GM15510 (cell line): ENCODE data around the gene CHST9.

Experiments
- POLR2A ChIP-seq: IDR thresholded peaks from 3 replicates; pipeline ENCODE4 v1.6.1; 2011; ENCODE audit warnings: borderline replicate concordance; ENCODE audit not compliant: insufficient read length; ENCODE audit errors: extremely low read depth

CHST9 gene

DNA sequence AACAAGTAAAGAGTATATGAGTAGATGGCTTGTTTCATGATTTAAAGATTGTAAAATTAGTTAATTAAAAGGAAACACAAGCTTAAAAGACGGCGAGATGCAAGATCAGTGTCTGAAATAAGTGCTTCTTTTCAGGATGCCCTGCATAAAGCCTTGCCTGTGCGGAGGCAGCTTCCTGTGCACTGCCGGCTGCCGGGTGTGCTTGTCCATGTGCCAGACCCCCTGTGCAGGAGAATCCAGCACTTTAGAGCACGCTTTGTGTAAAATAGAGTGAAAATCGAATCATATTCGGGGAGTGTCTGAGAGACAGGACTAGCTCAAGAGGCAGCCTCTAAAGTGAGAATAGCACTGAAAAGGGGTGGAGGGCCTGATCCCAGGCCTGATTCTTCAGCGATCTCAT, 154.7 kb downstream of the CHST9 start:
- TF ChIP-seq POLR2A, result no peak

DNA sequence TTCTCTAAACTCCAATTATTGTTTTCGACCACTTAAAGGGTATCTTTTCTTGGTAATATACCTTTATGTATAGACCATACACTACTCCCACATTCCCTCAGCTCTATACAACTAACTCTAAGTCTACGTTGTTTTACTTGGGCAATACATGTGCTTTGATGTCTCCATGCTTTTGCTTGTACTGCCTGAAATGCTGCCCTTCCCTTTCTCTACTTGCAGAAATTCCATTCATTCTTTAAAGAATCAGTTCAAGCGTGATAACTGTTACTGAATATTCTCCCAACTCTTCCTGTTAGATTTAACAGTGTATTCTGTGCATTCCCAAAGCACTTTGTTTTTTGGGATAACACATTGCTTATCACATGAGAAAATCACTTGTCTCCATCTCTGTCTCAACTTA, 162.6 kb downstream of the CHST9 start:
- no peak for TF ChIP-seq POLR2A

DNA sequence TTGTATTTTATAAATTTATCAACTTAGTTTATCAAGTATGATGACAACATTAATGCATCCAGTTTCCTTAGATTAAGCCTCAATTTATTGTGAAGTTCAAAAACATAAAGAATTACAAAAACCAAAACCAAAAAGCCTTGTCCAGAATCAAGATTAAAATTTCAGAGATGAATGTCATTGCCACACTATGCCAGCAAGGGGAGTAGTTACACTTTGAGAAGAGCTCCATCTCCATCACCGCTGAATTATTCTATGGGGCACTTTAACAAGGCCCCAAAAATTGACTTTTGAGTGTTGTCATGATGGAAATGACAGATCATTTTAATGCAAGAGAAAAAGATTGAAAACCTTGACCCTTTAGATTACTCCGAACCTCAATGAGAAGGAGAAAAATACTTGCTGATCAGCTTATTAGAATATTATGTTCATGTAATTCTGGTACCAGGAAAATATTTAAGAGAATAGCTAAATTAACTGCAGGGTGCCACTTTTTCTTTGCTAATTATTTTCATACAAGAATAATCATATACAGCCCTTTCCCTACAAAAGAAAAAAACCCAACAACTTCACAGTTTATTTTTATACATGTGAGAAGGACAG, 167.1 kb downstream of the CHST9 start:
- TF ChIP-seq POLR2A, result no peak

DNA sequence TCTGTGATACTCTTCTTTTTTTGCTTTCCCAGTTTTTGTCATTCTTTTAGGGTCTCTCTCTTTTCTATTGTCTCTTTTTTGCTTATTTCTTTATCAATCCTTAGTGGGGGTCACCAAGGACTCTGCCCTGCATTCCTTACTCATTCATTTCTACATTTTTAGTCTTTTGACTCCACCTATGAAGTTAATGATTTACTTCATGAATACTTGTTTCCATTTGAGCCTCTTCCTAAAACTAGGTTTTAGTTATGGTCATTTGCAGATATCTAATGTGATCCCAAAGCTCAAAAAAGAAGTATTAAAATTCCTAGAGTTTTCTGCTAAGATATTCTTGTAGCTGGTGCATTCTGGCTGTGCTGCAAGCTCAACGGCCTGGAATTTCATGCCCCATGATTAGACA, 170.3 kb downstream of the CHST9 start:
- TF ChIP-seq POLR2A, result no peak

DNA sequence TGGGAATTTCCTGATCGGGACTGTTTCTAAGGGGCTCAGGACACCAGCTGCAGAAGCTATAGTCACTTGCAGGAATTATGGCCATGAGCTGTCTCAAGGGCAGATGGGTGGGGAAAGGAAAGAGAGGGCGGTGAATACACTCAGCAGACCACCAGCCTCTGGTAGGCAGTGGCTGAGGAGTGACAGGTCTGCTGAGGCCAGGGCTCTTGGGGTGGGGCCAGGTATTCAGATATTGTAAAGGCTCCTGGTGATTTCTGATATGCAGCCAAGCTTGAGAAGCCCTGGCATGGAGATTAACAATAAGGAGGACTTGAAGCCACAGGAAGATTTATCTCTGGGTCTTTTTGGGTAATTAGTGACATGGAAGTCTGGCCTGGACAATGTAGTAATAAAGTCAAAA, 174.3 kb downstream of the CHST9 start:
- no peak for TF ChIP-seq POLR2A

DNA sequence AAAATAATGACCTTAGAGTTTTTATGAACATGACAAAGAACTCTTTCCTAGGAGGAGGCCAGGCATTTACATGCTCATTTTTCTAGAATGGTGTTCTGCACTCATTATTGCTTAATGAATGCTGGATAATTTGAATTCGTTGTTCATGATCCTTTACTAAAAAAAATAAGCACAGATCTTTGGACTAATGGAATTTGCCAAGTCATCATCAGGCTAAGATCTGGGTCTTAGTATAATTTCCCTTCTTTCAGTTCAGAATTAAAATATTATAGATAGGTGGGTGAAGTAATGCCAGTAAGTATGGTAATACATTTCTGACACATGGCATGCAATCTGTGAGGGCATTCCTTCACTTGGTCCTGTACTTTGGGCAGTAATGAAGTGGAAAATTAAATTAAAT, 175.8 kb downstream of the CHST9 start:
- TF ChIP-seq POLR2A, result no peak

DNA sequence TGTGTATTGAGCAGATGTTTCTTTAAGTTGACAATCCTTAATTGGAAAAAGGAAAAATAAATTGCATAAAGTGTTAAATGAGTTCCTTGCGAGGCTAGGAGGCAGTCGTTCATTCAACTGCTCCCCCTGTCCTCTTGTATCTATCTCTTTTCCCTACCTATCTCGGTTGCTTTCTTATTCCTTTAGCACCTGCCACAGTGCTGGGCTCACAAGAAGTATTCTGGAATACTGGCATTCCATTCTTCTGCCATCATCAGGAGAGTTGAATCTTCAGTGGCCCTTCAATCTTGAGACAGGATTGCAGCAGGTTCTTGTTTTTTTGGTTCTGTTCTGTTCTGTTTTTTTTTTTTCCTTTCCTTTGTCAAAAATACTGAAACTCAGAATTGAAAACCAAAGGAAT, 176.5 kb downstream of the CHST9 start:
- TF ChIP-seq POLR2A, result no peak

DNA sequence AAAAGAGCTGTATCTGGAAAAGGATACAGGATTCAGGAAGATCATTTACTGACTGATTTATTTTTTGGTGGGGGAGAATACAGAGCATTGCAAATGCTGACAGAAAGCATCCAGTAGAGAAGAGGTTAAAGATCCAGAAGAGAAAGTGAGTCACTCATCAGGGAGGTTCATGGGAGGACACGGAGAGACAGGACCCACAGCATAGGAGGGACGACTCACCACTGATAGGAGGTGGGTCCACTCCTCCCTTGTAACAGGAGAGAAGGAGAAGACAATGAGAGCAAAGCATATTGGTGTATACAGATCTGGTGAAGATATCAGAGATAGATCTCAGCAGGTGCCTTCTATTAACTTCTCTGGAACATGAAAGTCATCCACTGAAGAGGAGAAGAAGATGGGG, 177.2 kb downstream of the CHST9 start:
- TF ChIP-seq POLR2A, result no peak

DNA sequence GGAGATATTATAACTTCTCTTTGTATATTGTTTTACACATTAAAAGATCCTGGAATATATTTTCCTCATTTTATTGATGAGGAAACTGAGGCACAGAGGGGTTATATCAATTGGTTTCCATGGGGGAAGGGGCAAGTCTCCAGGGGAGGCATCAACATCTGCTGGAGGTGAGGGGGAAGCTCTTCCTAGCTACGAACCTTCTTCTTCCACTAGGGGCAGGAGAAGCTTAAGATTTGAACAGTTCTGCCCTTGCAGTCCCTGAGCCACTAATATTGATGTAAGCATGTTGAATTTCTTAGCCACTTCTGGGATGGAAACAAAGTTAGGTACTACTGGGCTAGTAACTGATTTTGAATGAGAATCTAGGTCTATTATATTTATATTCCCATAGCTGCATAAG, 179.5 kb downstream of the CHST9 start:
- no peak for TF ChIP-seq POLR2A

DNA sequence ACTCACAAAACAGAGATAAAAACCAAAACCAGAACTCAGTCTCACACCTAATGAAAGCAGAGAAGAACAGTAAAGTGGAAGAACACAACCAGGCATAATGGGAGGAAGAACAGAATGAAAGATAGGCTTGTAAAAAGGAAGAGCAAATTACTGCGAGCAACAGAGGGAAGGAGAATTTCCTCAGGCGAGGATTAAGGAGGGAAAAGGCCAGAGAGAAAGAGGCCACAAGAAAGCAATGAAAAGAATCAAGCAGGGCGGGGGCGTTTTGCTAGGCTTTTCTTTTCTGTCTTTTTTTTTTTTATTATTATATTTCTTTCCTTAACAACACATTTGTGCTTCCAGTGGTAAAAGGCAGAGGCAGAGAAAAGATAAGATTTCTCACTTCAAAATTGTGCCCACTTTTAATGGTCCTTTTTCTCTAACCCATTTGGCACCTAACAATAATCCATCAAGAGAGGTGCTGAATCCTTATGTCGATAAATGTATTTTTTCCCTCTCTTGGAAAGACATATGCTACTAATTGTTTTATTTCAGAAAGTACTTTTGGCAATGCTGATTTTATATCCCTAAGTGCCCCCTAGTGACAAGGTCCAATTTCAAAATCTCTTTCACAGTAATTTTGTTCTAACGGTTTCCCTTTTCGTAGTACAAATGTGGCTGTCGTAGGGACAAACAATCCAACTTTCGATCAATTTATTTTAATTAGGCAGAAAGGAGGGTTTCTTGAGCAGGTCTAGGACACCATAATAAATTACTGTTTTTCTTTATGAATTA, 180.9 kb downstream of the CHST9 start:
- no peak for TF ChIP-seq POLR2A

DNA sequence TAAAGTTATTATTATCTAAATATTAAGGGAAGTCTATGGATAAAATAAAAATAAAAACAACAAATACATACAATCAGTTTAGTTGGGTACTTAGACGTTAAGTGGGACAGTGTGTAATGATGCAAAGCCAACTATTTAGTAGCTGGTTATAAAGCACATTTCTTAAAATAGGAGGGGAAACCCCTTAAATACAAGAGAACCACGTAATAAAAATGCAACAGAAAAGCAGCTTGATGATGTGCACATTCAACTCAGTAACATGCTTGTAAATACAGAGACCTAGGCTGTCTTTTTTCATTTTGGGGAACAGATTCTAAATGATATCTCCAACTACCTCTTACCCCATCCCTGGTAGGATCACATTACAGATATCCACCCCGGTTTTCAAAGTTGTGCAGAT, 185.3 kb downstream of the CHST9 start:
- TF ChIP-seq POLR2A, result no peak

DNA sequence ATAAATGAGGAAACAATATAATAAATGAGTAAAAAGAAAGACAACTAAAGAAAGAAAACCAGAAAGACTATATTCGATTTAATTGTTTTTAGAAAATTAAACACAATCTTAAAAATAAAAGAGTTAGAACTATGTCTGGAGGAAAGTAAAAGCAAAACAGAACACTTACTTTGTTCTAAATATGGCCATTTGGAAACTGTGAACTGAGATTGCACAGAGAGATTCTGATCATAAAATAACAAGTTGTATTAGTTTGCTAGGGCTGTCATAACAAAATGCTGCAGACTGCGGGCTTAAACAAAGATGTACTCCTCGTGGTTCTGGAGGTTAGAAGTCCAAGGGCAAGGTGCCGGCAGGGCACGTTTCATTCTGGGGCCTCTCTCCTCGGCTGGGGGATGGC, 191.5 kb downstream of the CHST9 start:
- no peak for TF ChIP-seq POLR2A

DNA sequence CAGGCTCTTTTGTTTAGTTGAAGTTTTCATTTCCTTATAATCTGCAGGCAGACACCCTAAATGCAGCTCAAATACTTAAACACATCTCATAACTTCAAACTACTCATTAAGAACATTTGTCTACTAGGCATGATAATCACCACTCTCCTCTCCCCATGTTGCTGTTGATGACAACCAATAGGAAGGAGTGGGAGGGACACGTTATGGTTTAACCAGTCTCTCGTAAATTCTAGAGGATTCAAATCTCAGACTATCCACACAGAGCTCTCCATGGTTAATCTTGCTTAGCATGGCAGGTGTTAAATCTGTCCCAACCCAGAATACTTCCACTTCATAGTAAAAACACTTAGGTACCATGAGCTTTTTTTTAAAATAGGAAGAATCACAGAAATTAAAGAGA, 192.2 kb downstream of the CHST9 start:
- TF ChIP-seq POLR2A, result no peak

DNA sequence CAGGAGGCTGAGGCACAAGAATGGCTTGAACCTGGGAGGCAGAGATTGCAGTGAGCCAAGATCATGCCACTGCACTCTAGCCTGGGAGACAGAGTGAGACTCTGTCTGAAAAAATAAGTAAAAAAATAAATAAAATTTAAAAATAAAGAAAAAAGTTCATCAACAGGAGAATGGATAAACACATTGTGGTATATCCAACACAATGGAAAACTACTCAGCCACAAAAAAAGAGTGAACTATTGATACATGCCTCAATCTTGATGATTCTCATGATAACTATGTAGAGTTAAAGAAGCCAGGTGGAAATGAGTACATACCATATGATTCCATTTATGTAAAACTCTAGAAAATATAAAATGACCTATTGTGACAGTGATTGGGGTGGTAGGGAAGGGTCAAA, 195.3 kb downstream of the CHST9 start:
- no peak for TF ChIP-seq POLR2A

DNA sequence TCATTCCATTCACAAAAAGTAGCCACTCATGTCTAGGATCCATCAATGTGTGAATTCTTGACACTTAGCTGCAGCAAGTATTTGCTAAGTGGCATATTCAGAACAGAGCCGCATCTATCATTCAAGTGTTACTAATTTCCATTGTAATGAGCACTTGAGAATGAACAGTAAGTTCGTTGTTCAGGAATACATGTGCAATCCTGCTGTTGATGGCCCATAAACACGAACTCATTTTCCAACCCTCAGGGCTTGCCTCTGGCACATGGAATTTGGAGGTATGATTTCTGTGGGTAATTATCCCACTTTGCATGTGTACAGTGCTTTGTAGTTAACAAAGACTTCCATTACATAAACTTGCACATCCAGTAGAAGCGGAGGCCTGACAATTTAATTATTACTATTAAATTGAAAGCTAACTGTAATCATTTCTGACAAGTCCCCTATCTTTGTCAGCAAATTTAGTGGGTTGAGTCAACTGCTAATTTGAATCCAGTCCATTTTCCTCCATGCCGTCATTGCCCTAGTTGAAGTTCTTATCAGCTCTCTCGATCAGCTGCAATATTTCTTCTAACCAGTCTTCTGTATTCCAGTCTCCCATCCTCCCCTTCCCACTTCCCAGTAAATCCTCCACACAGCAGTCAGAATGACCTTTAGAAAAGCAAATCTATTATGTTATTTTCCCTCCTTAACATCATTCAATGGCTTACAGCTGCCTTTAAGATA, 203.6 kb downstream of the CHST9 start:
- no peak for TF ChIP-seq POLR2A

DNA sequence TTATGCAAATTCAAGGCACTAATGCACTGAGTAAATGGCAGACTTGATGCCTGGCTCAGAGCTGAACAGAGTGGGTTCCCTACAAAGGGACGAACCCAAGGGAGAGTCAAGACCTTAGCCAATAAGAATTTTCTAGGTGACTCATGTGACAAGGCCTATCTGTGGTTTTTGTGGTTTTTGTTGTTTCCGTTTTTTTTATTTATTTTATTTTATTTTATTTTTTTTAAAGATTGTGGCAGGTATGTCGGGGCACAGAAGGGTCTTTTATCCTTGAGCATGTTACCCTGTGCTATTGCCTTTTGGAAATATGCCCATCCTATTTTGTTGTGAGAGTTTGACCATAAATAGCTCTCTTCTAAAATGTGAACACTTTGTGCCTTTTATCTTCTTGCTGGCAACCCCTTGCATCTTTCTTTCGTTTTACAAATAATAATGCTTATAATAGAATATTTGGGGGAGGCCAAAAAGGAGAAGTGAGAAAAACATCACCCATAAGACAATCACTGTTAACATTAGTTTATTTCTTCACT, 206.2 kb downstream of the CHST9 start:
- TF ChIP-seq POLR2A, result no peak

DNA sequence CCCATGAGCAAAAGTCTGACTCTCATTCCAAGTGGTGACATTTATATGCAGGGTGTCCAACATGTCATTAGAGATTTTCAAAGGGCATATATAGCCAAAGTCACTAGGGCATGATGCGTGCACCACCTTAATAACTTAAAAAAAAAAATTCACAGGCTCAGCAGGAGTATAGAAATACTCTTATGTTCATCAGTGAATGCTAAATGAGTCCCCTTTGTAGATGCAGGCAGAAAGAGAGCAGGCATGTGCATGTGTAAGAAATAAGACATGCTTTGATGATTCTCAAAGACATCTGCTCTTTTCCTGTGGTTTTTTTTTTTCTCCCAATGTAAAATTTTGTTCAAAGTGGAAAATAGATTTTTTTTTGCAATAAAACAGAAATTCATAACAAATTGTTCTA, 207.3 kb downstream of the CHST9 start:
- TF ChIP-seq POLR2A, result no peak

DNA sequence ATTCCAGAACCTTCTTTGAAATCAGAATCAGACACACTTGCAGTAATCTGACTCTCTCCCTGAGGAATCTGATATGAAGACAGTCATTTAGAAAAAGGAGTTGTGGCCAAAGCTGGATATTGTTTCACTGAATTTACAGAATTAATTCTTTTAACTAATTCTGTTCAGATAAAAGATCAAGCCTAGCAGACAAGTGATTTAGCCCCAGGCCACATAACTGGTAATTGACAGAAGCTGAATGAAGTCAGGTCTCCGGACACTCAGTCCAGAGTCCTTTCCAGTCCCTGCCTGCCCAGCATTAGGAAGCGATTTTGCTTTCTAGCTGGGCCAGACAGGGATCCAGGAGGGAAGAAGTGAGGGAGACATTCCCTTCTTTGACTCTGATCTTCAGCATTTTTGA, 208.9 kb downstream of the CHST9 start:
- no peak for TF ChIP-seq POLR2A
